IPS DF 6.9 (cell line): ENCODE data around the gene GRK2.

ENCODE experiments used
- DNase-seq: peaks from one replicate; pipeline ENCODE4 v3.0.0-alpha.2; 2013; ENCODE audit warnings: low read depth, low spot score
- H3K27ac ChIP-seq: one replicate; pipeline ENCODE4 v1.5.1; 2013; ENCODE audit warnings: low read length, control low read depth
- H3K27me3 ChIP-seq: 2 replicates; pipeline ENCODE4 v1.6.1; 2013; ENCODE audit warnings: mild to moderate bottlenecking, low read length; ENCODE audit not compliant: control insufficient read depth, insufficient read depth
- H3K36me3 ChIP-seq: 2 replicates; pipeline ENCODE4 v1.6.1; 2013; ENCODE audit warnings: low read length; ENCODE audit not compliant: control insufficient read depth, insufficient read depth
- H3K4me1 ChIP-seq: 2 replicates; pipeline ENCODE4 v1.6.1; 2013; ENCODE audit warnings: low read length; ENCODE audit not compliant: control insufficient read depth, insufficient read depth
- H3K4me3 ChIP-seq: 2 replicates; pipeline ENCODE4 v1.5.1; 2013; ENCODE audit warnings: mild to moderate bottlenecking, low read length
- H3K9me3 ChIP-seq: 2 replicates; pipeline ENCODE4 v1.6.1; 2013; ENCODE audit warnings: low read length, inconsistent platforms; ENCODE audit not compliant: control insufficient read depth, insufficient read depth
- WGBS: extraction: QIAGEN DNeasy Blood & Tissue Kit; methylation state at CpG from one replicate; pipeline ENCODE4 v1.1.7; 2013; ENCODE audit warnings: mixed read lengths, missing lambda C conversion rate; ENCODE audit not compliant: insufficient read length, insufficient coverage; 5-methylcytosine and 5-hydroxymethylcytosine counted together

The GRK2 gene

DNA sequence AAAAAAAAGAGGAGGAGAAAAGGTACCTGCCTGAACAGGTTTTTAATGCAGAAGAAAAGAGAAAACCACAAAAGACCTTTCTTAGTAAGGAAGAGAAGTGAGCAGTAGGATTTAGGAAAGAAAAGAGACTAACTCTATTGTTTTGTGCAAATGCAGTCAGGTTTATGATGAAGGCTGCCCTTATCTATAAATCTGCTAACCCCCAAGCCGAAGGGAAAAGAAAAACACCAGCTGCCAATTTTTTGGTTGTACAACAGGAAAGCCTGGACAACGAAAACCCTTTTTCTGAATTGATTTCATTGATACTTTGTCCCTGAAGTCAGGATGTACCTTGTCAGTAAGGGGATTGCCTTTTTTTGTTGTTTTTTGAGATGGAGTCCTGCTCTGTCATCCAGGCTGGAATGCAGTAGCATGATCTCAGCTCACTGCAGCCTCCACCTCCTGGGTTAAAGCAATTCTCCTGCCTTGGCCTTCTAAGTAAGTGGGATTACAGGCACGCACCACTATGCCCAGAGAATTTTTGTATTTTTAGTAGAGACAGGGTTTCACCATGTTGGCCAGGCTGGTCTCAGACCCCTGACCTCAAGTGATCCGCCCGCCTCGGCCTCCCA is 65.9 kb downstream of the GRK2 start:
- H3K4me1 ChIP-seq: no peaks in the 10 kb centered on the region
- H3K4me3 ChIP-seq: no peak overlapping the region
- no peaks in the 10 kb centered on the region for H3K9me3 ChIP-seq
- DNase-seq: no peak
- no CpG with 5 or more reads among the region's 6 CpGs for WGBS
- no peaks in the 10 kb centered on the region for H3K36me3 ChIP-seq
- H3K27ac ChIP-seq: no peak overlapping the region
- no peaks in the 10 kb centered on the region for H3K27me3 ChIP-seq
